ENCODE measurements around the gene RHOB.
"Not testable (repeated sequence)": the region's sequence is repeated elsewhere in the genome, so short reads cannot be mapped to it uniquely, and the experiment has no call there.

The RHOB gene

GRCh38 chr2:20430461-20431300, 16.2 kb upstream of the RHOB start:
- H3K9me3 ChIP-seq (ENCODE audit: control insufficient read depth, insufficient read depth, low read depth, low read length) = no peaks in the 10 kb centered on the region
- no peak overlapping the region for H3K27ac ChIP-seq (ENCODE audit: low read depth, low read length)
- H3K4me3 ChIP-seq (ENCODE audit: low read depth, low read length) = no peak overlapping the region
- H3K27me3 ChIP-seq (ENCODE audit: control insufficient read depth, insufficient read depth, low read length) = no peaks in the 10 kb centered on the region
- no peaks in the 10 kb centered on the region for H3K36me3 ChIP-seq (ENCODE audit: control insufficient read depth, insufficient read depth, low read length)
- no peak overlapping the region for H3K9ac ChIP-seq (ENCODE audit: low read length)
- H3K4me1 ChIP-seq (ENCODE audit: control insufficient read depth, insufficient read depth, low read length) = no peaks in the 10 kb centered on the region

DNA sequence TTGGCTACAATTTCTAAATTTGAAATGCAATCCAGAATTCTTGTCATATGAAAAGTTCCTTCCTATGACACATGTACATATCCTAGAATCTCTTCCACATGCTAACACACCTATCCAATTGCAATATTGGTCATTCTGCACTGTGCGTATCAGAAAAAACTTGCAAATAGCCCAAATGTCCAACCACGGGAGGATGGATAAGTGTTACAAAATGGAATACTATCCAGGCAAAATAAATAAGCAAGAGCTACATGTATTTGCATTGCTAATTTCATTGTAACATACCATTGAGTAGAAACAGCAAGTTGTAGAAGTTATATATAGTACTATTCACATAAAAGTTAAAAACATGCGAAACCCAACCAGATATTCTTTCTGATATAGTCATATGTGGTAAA, 15.6 kb upstream of the RHOB start:
- H3K27me3 ChIP-seq (ENCODE audit: control insufficient read depth, insufficient read depth, low read length) = no peaks in the 10 kb centered on the region
- no peak overlapping the region for H3K27ac ChIP-seq (ENCODE audit: low read depth, low read length)
- H3K4me3 ChIP-seq (ENCODE audit: low read depth, low read length) = no peak overlapping the region
- H3K4me1 ChIP-seq (ENCODE audit: control insufficient read depth, insufficient read depth, low read length) = no peaks in the 10 kb centered on the region
- no peaks in the 10 kb centered on the region for H3K36me3 ChIP-seq (ENCODE audit: control insufficient read depth, insufficient read depth, low read length)
- no peaks in the 10 kb centered on the region for H3K9me3 ChIP-seq (ENCODE audit: control insufficient read depth, insufficient read depth, low read depth, low read length)
- H3K9ac ChIP-seq (ENCODE audit: low read length) = no peak overlapping the region

GRCh38 chr2:20431772-20432171, 15.1 kb upstream of the RHOB start:
- Histone ChIP-seq H3K9ac (ENCODE audit: low read length) (no peak overlapping the region), H3K4me1 (ENCODE audit: control insufficient read depth, insufficient read depth, low read length) (no peaks in the 10 kb centered on the region), H3K4me3 (ENCODE audit: low read depth, low read length) (no peak overlapping the region), H3K27ac (ENCODE audit: low read depth, low read length) (no peak overlapping the region), H3K27me3 (ENCODE audit: control insufficient read depth, insufficient read depth, low read length) (no peaks in the 10 kb centered on the region), H3K9me3 (ENCODE audit: control insufficient read depth, insufficient read depth, low read depth, low read length) (no peaks in the 10 kb centered on the region), H3K36me3 (ENCODE audit: control insufficient read depth, insufficient read depth, low read length) (no peaks in the 10 kb centered on the region)

DNA sequence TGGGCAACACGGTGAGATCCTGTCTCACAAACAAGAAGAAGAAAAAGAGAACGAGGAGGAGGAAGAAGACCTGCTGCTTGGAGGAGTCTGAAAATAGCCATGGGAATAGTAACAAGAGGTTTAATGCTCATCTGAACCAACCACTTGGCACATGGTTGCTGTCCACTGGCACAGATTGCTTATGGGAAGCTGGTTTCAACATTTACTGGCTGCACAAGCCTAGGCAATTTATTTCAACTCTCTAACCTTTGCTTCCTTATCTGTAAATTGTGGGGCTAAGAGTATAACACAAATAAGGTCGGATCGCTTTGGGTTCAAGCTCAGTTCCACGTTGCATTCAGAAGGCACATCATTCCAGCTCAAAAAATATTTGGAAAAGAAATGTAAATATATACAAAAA, 14.2 kb upstream of the RHOB start:
- H3K27ac ChIP-seq (ENCODE audit: low read depth, low read length) = no peak overlapping the region
- no peak overlapping the region for H3K4me3 ChIP-seq (ENCODE audit: low read depth, low read length)
- H3K4me1 ChIP-seq (ENCODE audit: control insufficient read depth, insufficient read depth, low read length) = no peaks in the 10 kb centered on the region
- H3K9ac ChIP-seq (ENCODE audit: low read length) = no peak overlapping the region
- no peaks in the 10 kb centered on the region for H3K27me3 ChIP-seq (ENCODE audit: control insufficient read depth, insufficient read depth, low read length)
- no peaks in the 10 kb centered on the region for H3K9me3 ChIP-seq (ENCODE audit: control insufficient read depth, insufficient read depth, low read depth, low read length)
- H3K36me3 ChIP-seq (ENCODE audit: control insufficient read depth, insufficient read depth, low read length) = no peaks in the 10 kb centered on the region

- Histone ChIP-seq H3K27ac (ENCODE audit: low read depth, low read length) (no peak overlapping the region), H3K4me1 (ENCODE audit: control insufficient read depth, insufficient read depth, low read length) (no peaks in the 10 kb centered on the region), H3K9me3 (ENCODE audit: control insufficient read depth, insufficient read depth, low read depth, low read length) (no peaks in the 10 kb centered on the region), H3K4me3 (ENCODE audit: low read depth, low read length) (no peak overlapping the region), H3K9ac (ENCODE audit: low read length) (no peak overlapping the region), H3K27me3 (ENCODE audit: control insufficient read depth, insufficient read depth, low read length) (no peaks in the 10 kb centered on the region), H3K36me3 (ENCODE audit: control insufficient read depth, insufficient read depth, low read length) (no peaks in the 10 kb centered on the region)
These were observed 13.6 kb upstream of the RHOB start for GRCh38 chr2:20433249-20433648.

DNA sequence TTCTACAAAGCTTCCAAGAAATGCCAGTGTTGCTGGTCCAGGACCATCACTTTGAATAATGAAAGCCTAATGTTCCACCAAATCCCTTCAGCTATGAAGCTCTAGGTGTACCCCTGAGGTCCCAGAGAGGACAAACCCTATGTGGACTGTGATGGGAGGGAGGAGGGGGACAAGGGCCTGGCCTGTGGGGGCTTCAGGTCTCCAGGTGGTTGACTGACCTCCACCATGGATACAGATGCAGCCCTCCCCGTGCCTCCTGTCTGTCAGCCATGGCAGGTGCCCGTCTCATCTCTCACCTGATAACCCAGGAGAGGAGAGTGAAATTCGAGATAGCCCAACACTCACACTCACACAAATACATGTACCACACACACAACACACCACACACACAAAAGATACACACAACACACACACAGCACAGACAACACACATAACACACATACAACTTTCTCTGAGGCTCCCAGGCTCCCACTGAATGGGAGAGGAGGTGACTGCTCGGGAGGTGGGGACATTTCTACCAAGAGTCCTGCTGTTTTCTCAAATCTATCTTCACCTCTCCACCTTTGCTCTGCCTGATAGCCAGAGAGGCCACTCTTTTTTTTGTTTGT, 12.8 kb upstream of the RHOB start:
- Histone ChIP-seq H3K27ac (ENCODE audit: low read depth, low read length) (no peak overlapping the region), H3K36me3 (ENCODE audit: control insufficient read depth, insufficient read depth, low read length) (no peaks in the 10 kb centered on the region), H3K9ac (ENCODE audit: low read length) (no peak overlapping the region), H3K9me3 (ENCODE audit: control insufficient read depth, insufficient read depth, low read depth, low read length) (no peaks in the 10 kb centered on the region), H3K4me3 (ENCODE audit: low read depth, low read length) (no peak overlapping the region), H3K4me1 (ENCODE audit: control insufficient read depth, insufficient read depth, low read length) (no peaks in the 10 kb centered on the region), H3K27me3 (ENCODE audit: control insufficient read depth, insufficient read depth, low read length) (no peaks in the 10 kb centered on the region)

- H3K9me3 ChIP-seq (ENCODE audit: control insufficient read depth, insufficient read depth, low read depth, low read length) = no peaks in the 10 kb centered on the region
- H3K4me1 ChIP-seq (ENCODE audit: control insufficient read depth, insufficient read depth, low read length) = no peaks in the 10 kb centered on the region
- H3K27ac ChIP-seq (ENCODE audit: low read depth, low read length) = no peak overlapping the region
- H3K4me3 ChIP-seq (ENCODE audit: low read depth, low read length) = no peak overlapping the region
- no peaks in the 10 kb centered on the region for H3K27me3 ChIP-seq (ENCODE audit: control insufficient read depth, insufficient read depth, low read length)
- H3K9ac ChIP-seq (ENCODE audit: low read length) = no peak overlapping the region
- no peaks in the 10 kb centered on the region for H3K36me3 ChIP-seq (ENCODE audit: control insufficient read depth, insufficient read depth, low read length)
These were observed 12.1 kb upstream of the RHOB start for GRCh38 chr2:20434588-20435294.

DNA sequence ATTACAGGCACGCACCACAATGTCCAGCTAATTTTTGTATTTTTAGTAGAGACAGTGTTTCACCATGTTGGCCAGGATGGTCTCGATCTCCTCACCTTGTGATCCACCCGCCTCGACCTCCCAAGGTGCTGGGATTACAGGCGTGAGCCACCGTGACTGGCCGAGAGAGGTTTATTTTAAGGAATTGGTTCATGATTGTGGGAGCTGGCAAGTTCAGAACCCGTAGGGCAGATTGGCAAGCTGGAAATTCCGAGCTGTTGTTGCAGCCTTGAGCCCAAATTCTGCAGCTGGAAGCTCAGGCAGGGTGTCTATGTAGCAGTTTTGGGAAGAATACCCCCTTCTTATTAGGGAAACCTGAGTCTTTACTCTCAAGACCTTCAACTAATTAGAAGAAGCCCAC, 11.4 kb upstream of the RHOB start:
- not testable (repeated sequence) for H3K4me1 ChIP-seq (ENCODE audit: control insufficient read depth, insufficient read depth, low read length)

GRCh38 chr2:20436716-20437470, 10.0 kb upstream of the RHOB start:
- Histone ChIP-seq H3K36me3 (ENCODE audit: control insufficient read depth, insufficient read depth, low read length) (no peaks in the 10 kb centered on the region), H3K27ac (ENCODE audit: low read depth, low read length) (no peak overlapping the region), H3K9ac (ENCODE audit: low read length) (no peak overlapping the region), H3K4me1 (ENCODE audit: control insufficient read depth, insufficient read depth, low read length) (peaks cover 2% of the 10 kb centered on the region; the same call in 1 of the 2 replicates), H3K27me3 (ENCODE audit: control insufficient read depth, insufficient read depth, low read length) (no peaks in the 10 kb centered on the region), H3K9me3 (ENCODE audit: control insufficient read depth, insufficient read depth, low read depth, low read length) (no peaks in the 10 kb centered on the region), H3K4me3 (ENCODE audit: low read depth, low read length) (no peak overlapping the region)

More for the DNA sequence above, 11.4 kb upstream of the RHOB start:
- H3K9ac ChIP-seq (ENCODE audit: low read length); H3K27me3 ChIP-seq (ENCODE audit: control insufficient read depth, insufficient read depth, low read length); H3K4me3 ChIP-seq (ENCODE audit: low read depth, low read length); H3K36me3 ChIP-seq (ENCODE audit: control insufficient read depth, insufficient read depth, low read length); H3K27ac ChIP-seq (ENCODE audit: low read depth, low read length); H3K9me3 ChIP-seq (ENCODE audit: control insufficient read depth, insufficient read depth, low read depth, low read length): not testable (repeated sequence)

- H3K9ac ChIP-seq (ENCODE audit: low read length) = no peak overlapping the region
- H3K9me3 ChIP-seq (ENCODE audit: control insufficient read depth, insufficient read depth, low read depth, low read length) = no peaks in the 10 kb centered on the region
- peaks cover 4% of the 10 kb centered on the region; the same call in 1 of the 2 replicates for H3K4me1 ChIP-seq (ENCODE audit: control insufficient read depth, insufficient read depth, low read length)
- no peak overlapping the region for H3K4me3 ChIP-seq (ENCODE audit: low read depth, low read length)
- H3K27ac ChIP-seq (ENCODE audit: low read depth, low read length) = no peak overlapping the region
- no peaks in the 10 kb centered on the region for H3K27me3 ChIP-seq (ENCODE audit: control insufficient read depth, insufficient read depth, low read length)
- H3K36me3 ChIP-seq (ENCODE audit: control insufficient read depth, insufficient read depth, low read length) = no peaks in the 10 kb centered on the region
These were observed 8.3 kb upstream of the RHOB start for GRCh38 chr2:20438334-20439192.

Data from HUES6 (cell line).